Measurements from ENCODE around the gene COL26A1.
"Not testable (repeated sequence)": the region's sequence is repeated elsewhere in the genome, so short reads cannot be mapped to it uniquely, and the experiment has no call there.

The COL26A1 gene

GRCh38 chr7:101502466-101503098, 139.9 kb downstream of the COL26A1 start:
- DNase-seq = no peak

DNA sequence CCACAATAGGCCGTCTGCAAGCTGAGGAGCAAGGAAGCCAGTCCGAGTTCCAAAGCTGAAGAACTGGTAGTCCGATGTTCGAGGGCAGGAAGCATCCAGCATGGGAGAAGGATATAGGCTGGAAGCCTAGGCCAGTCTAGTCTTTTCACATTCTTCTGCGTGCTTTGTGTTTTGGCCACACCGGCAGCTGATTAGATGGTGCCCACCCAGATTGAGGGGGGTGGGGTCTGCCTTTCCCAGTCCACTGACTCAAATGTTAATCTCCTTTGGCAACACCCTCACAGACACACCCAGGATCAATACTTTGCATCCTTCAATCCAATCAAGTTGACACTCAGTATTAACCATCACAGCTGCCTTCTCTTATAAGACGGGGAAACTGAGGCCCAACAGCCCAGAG, 142.8 kb downstream of the COL26A1 start:
- DNase-seq = not testable (repeated sequence)

GRCh38 chr7:101506531-101506930, 143.9 kb downstream of the COL26A1 start:
- DNase-seq = no peak

DNA sequence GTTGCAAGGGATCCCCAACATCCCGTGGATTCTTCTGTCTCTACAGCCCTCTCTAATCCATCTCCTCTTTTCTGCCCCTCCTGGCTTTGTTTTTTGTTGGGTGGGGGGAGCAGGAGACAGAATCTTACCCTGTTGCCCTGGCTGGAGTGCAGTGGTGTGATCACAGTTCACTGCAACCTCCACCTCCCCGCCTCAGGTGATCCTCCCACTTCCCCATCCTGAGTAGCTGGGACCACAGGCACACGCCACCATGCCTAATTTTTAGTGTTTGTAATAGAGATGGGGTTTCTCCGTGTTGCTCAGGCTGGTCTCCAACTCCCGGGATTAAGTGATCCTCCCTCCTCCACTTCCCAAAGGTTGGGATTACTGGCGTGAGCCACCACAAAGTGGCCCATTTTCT, 144.7 kb downstream of the COL26A1 start:
- DNase-seq = no peak

- peak; percentile 27 to 61 (median 44) for DNase-seq
Measured at GRCh38 chr7:101507791-101508252, 145.1 kb downstream of the COL26A1 start.

DNA sequence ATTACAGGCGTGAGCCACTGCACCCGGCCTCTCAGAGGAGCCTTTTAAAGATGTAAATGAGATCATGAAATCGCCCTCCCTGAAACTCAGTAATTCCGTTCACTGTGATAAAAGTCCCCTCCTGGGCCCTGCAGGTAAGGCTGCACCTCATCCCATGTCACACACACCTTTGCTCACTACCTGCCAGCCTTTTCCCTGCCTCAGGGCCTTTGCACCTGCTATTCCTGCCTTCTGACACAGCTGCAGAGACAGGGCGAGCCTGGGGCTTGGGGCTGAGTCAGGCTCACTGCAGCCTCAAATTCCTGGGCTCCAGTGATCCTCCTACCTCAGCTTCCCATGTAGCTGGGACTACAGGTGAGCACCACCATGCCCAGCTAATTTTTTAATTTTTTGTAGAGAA, 147.6 kb downstream of the COL26A1 start:
- no peak for DNase-seq

DNA sequence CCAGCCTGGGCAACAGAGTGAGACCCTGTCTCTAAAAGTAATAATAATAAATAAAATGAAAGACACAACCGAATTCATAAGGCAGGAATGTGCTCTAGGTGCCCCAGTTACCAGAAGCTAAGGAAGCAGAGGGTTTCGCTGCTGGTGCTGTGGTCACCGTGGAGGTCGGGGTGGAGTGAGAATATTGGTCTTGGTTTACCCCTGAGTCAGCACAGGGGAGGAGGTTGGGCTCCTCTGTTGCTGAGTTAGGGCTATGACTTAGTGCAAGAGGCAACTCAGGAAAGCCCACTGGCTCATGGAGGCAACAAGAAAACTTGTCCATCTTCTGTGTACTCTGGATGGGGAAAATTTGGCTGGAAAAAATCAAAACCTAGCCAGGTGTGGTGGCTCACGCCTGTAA, 149.3 kb downstream of the COL26A1 start:
- no peak for DNase-seq

GRCh38 chr7:101516851-101517250, 154.2 kb downstream of the COL26A1 start:
- DNase-seq = no peak

DNA sequence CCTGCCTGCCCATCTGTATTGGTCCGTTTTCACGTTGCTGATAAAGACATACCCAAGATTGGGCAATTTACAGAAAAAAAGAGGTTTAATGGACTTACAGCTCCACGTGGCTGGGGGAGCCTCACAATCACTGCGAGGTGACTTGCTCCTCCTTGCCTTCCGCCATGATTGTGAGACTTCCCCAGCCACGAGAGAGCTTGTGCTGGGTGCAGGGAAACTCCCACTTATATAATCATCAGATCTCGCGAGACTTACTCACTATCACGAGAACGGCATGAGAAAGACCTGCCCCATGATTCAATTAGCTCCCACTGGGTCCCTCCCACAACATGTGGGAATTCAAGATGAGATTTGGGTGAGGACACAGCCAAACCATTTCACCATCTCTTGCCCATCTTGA, 154.6 kb downstream of the COL26A1 start:
- no peak for DNase-seq

- DNase-seq = no peak
Measured at GRCh38 chr7:101518336-101518735, 155.7 kb downstream of the COL26A1 start.

DNA sequence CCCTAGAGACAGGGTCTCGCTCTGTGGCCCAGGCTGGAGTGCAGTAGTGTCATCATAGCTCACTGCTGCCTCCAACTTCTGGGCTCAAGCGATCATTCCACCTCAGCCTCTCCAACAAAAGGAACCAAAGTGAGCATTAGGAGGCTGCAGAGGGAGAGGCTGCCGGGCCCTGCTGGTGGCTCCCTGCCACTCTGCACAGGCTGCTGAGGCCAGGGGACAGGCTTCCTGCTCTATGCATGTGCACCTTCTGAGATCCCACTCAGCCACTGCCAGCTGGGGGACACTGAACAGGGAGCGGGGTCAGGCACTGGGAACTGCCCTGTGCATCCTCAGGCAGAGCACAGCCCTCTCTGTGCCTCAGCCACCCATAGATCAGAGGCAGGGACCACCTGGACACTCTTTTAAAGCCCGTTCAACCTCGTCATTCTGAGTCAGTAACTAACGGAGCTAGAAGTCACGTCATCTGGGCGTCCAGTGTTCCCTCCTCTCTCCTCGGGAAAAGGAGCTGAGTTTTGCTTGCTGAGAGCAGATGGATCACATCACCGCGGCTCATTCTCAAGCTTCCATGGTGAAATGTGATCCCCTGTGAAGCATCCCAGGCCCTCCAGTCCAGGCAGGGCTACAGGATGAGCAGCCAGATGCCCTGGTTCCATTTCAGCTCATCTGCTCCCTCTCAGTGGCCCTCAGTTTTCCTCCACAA, 156.8 kb downstream of the COL26A1 start:
- no peak for DNase-seq

GRCh38 chr7:101521430-101521925, 158.8 kb downstream of the COL26A1 start:
- DNase-seq = no peak

DNA sequence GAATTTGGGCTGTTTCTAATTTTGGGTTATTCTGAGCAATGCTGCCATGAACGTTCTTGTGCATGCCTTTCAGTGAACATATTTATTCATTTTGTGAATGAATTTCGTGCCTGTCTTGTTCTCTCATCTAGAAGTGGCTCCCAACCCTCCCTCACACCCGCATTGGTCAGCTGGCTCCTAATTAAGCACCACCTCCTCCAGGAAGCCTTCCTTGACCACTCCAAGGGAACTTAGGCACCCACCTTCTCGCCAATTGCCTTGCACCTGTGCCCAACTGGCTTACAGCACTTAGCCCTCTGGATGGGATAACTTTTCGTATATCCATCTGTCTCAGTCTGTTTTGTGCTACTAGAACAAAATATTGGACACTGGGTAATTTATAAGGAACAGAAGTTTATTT, 159.3 kb downstream of the COL26A1 start:
- no peak for DNase-seq

DNA sequence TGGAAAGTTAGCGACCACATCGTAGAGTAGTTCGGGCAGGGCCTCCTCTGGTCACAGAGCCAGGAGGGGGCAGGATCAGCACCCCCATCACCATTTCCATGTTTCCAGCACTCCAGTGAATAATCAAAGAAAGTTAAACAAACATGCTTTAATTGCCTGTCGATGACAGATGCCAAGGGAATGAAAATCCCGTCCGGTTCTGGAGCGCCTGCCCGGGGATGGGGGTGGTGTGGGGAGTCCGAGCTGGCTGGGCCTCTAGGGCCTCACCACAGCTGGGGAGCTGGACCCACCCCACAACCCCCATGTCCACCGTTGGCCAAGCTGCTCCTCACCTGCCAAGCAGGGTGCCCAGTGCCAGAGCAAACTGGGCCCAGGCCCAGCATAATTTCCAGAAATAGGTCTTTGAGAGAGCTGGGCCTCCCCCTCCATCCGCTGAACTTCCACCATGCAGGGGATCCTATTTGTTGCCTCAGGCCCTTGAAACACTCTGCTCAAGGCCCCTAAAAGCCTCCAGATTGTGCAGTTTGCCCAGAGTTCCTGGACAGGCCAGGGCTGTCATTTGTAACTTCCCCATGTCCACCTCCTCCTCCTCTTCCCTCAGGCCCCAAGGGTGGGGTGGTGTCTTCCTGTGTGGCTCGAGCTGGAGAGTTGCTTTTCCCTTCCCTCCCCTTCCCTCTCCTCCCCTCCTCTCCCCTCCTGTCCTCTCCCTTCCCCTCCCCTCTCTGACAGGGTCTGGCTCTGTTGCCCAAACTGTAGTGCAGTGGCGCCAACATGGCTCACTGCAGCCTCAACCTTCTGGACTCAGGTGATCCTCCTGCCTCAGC, 165.4 kb downstream of the COL26A1 start:
- peak in 2 of 4 experiments; percentile 33 to 35 for DNase-seq

DNA sequence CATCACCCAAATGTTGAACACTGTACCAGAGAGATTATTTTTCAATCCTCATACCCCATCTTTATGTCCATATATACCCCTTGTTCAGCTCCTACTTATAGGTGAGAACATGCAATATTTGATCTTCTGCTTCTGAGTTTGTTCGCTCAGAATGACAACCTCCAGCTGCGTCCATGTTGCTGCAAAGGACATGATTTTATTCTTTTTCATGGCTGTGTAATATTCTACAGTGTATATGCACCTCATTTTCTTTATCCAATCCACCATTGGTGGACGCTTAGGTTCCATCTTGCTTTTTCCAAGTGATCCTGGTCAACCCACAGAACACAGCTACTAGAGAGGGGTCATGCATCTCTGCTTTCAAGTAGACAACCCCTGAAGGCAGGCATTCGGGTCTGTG, 166.9 kb downstream of the COL26A1 start:
- DNase-seq = no peak

DNA sequence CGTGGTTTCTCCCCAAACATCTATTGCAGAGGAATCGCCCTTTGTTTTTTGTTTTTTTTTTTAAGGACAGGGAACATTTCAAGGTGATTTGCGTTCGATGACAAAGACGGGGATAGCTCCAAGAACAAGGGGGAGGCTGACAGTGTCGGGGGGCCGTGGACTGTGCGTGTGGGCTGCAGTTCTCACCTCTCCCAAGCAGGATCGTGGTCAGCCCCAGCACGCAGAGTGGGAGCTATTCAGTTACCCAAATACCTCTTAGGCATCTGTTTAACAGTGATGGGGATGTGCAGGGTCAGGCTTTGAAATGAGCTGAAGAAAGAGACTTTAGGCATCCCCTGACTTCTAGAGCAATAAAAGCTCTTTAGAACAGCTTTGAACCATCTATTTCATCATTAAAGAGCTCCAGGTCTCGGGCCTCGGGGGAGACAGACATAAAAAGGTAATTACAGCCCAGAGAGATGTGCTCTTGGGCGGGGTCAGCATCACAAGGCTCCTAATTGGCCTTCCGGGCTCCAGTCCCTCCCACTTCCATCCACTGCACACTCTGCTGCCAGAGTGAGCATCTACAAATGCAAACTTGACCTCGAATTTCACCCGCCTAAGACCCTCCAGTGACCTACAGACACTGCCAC, 169.2 kb downstream of the COL26A1 start:
- no peak for DNase-seq

GRCh38 chr7:101532400-101533102, 169.9 kb downstream of the COL26A1 start:
- no peak for DNase-seq

GRCh38 chr7:101533103-101533465, 170.4 kb downstream of the COL26A1 start:
- DNase-seq = no peak

- no peak for DNase-seq
Measured at GRCh38 chr7:101534015-101534803, 171.5 kb downstream of the COL26A1 start.

DNA sequence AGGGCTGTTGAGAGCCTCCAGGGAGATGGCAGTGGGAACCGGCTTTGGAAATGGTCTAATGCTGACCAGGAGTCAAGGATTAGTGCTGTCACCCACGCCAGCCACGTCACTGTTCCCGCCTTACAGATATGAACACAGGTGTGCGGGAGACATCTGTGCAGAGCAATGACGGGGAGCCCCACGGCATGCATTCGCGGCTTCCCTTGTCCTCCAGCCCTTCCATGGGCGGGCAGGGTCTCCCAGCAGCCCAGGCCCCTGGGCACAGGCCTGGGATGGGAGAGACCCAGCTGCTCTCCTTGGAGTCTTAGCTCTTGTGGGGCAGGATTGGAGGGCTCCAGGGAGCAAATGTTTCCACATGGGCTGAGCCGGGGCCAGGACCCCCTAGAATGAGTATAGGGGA, 172.2 kb downstream of the COL26A1 start:
- DNase-seq = no peak

DNA sequence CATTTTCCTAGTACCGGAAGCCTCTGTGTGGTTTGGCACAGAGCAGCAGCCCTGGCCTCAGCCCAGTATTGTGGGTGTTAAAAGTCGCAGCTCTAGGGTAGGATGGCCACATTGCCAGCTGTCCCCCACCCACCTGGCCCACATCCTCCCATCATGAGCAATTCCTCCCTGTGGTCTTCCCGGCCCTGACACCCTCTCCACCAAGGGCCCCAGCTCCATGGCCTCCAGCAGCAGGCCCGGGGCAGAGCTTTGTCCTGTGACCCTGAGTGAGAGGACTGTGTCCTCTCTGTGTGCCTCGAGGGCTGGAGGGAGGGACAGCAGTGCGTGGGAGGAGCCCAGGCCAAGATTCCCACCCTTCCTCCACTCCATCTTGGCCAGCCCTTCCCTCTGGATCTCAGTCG, 172.7 kb downstream of the COL26A1 start:
- DNase-seq = no peak
